ENCODE data around the gene HS3ST5. TPM values are rescaled to one million over a fixed set of nuclear protein-coding genes. Genes with fewer than 3 reads are reported as not detected.

HS3ST5 gene
- total RNA-seq, 2 experiments from 2014 or later = not detected

DNA sequence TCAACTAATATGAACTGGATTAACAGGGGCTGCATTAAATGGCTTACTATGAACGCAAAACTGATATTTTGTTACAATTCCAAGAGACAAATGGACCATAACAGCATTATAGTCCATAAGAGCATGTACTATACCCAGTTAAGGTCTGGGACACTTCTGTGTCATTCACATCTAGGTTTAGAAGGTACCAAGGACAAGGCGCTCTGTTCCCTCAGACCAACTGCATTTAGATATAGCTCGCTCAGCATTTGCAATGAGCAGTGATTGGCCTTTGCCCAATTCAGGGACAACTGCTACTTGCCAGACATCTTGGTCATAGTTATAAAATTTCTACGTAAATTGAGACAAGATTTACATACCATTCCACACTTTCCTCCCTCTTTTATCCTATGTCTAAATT, 132.4 kb downstream of the HS3ST5 start:
- POLR2A ChIA-PET = no interaction called here

GRCh38 chr6:114203460-114203859, 139.4 kb downstream of the HS3ST5 start:
- no peak for DNase-seq
- no peaks in the 10 kb centered on the region for H3K4me1 Mint-ChIP-seq (ENCODE audit: low read depth)
- intact Hi-C loops (cut with micrococcal nuclease) = no loop called here

More for the DNA sequence above, 132.4 kb downstream of the HS3ST5 start:
- Mint-ChIP-seq H3K4me3 (no peak overlapping the region), H3K36me3 (ENCODE audit: low read depth) (no peaks in the 10 kb centered on the region), H3K9me3 (no peaks in the 10 kb centered on the region), H3K27me3 (no peaks in the 10 kb centered on the region), H3K4me1 (ENCODE audit: low read depth) (no peaks in the 10 kb centered on the region), H3K27ac (no peak overlapping the region)
- CTCF ChIA-PET = interaction anchor here (1.2 kb wide), 1 partner anchor 108 kb away, joined by 3 read pairs; no protein-coding TSS in a partner anchor
- ATAC-seq (no peak), DNase-seq (no peak)
- intact Hi-C loops (cut with micrococcal nuclease) = no loop called here
- TF ChIP-seq, protein P1, sequence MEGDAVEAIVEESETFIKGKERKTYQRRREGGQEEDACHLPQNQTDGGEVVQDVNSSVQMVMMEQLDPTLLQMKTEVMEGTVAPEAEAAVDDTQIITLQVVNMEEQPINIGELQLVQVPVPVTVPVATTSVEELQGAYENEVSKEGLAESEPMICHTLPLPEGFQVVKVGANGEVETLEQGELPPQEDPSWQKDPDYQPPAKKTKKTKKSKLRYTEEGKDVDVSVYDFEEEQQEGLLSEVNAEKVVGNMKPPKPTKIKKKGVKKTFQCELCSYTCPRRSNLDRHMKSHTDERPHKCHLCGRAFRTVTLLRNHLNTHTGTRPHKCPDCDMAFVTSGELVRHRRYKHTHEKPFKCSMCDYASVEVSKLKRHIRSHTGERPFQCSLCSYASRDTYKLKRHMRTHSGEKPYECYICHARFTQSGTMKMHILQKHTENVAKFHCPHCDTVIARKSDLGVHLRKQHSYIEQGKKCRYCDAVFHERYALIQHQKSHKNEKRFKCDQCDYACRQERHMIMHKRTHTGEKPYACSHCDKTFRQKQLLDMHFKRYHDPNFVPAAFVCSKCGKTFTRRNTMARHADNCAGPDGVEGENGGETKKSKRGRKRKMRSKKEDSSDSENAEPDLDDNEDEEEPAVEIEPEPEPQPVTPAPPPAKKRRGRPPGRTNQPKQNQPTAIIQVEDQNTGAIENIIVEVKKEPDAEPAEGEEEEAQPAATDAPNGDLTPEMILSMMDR (IDR thresholded peaks at IDR 0.05) = no peak

DNA sequence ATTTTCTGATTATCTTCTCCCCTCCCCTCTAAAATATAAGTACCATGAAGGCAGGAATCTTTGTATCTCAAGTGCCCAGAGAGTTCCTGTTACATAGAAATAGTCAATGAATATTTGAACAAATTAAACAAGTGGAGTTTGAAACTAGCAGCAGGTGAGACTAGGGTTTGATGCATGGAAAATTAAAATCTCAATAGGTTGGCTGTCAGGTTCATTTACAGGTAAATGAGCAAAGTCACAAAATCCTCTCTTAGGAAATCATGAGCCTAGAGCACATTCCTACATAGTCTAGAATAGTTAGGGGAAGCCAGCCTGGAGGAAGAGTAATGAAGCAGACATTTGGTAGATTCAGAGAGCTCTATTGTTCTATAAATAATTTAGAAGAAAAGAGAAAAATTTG, 140.4 kb downstream of the HS3ST5 start:
- ChIA-PET CTCF (no interaction called here), POLR2A (no interaction called here)
- Mint-ChIP-seq H3K4me1 (ENCODE audit: low read depth) (no peaks in the 10 kb centered on the region), H3K4me3 (no peak overlapping the region), H3K27ac (no peak overlapping the region), H3K27me3 (no peaks in the 10 kb centered on the region), H3K36me3 (ENCODE audit: low read depth) (no peaks in the 10 kb centered on the region), H3K9me3 (peaks cover 1% of the 10 kb centered on the region)
- DNase-seq (no peak), ATAC-seq (no peak)
- TF ChIP-seq, protein P1 (IDR thresholded peaks at IDR 0.05) = no peak
- intact Hi-C loops (cut with micrococcal nuclease) = no loop called here

More at GRCh38 chr6:114203460-114203859, 139.4 kb downstream of the HS3ST5 start:
- Mint-ChIP-seq H3K9me3 (peaks cover 1% of the 10 kb centered on the region), H3K27ac (no peak overlapping the region), H3K36me3 (ENCODE audit: low read depth) (no peaks in the 10 kb centered on the region), H3K4me3 (no peak overlapping the region), H3K27me3 (no peaks in the 10 kb centered on the region)
- ATAC-seq = no peak
- ChIA-PET CTCF (no interaction called here), POLR2A (no interaction called here)
- TF ChIP-seq, protein P1 (IDR thresholded peaks at IDR 0.05) = no peak

- CTCF ChIA-PET = no interaction called here
- no peak for DNase-seq
- H3K4me3 Mint-ChIP-seq = no peak overlapping the region
Observed at GRCh38 chr6:114200891-114201290, 141.9 kb downstream of the HS3ST5 start.

DNA sequence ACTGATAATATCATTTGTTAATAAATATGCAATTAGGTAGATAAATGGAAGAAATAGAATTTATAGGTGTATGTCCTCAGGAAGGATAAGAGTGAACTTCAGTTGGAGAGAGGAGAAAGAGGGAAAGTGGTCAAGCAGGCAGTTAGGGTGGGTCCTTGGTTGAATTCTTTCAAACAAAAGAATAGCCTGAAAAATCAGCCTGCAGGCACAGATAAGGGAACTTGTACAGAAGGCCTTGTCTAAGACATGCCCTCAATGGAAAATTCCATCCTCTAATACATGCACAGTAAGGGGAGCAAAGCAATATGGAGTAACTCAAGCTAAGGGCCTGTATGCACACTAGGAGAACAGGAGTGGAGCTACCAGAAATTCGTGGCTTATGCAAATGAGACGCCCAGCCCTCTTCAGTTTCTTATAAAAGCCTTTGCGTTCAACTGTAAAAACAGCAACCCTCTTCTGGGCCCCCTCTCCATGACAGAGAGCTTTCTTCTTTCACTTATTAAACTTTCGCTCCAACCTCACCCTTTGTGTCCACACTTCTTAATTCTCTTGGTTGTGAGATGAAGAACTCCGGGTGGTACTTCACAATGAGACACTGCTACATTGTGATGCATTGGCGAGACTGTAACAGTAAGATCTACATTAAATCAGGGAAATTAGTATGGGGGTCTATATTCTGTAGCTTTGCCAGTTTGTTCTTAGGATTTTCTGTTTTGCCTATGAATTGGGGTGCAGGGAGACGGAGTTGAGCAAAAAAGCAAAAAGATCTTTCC, 147.0 kb downstream of the HS3ST5 start:
- peaks cover 1% of the 10 kb centered on the region for H3K27me3 Mint-ChIP-seq
- TF ChIP-seq, protein P1 (IDR thresholded peaks at IDR 0.05) = no peak
- ChIA-PET POLR2A (no interaction called here), CTCF (no interaction called here)
- no peak overlapping the region for H3K27ac Mint-ChIP-seq
- intact Hi-C loops (cut with micrococcal nuclease) = no loop called here
- H3K4me1 Mint-ChIP-seq (ENCODE audit: low read depth) = no peaks in the 10 kb centered on the region
- no peaks in the 10 kb centered on the region for H3K36me3 Mint-ChIP-seq (ENCODE audit: low read depth)
- ATAC-seq (no peak), DNase-seq (no peak)
- H3K4me3 Mint-ChIP-seq = no peak overlapping the region
- H3K9me3 Mint-ChIP-seq = peaks cover 2% of the 10 kb centered on the region

More at GRCh38 chr6:114200891-114201290, 141.9 kb downstream of the HS3ST5 start:
- H3K9me3 Mint-ChIP-seq = peaks cover 3% of the 10 kb centered on the region
- no peak for ATAC-seq
- no peak overlapping the region for H3K27ac Mint-ChIP-seq
- POLR2A ChIA-PET = interaction anchor here (0.6 kb wide), 1 partner anchor 119 kb away, joined by 3 read pairs; no protein-coding TSS in a partner anchor
- H3K27me3 Mint-ChIP-seq = no peaks in the 10 kb centered on the region
- H3K4me1 Mint-ChIP-seq (ENCODE audit: low read depth) = no peaks in the 10 kb centered on the region
- intact Hi-C loops (cut with micrococcal nuclease) = no loop called here
- H3K36me3 Mint-ChIP-seq (ENCODE audit: low read depth) = no peaks in the 10 kb centered on the region
- TF ChIP-seq, protein P1 (IDR thresholded peaks at IDR 0.05) = no peak

Data from activated CD8-positive, alpha-beta T cell treated with anti-CD3 and anti-CD28 coated beads for 36 hours (primary cell).